GM12875 (cell line): ENCODE measurements around the gene PAPPA.

Experiments
- H3K4me3 ChIP-seq: one replicate; pipeline ENCODE4 v1.5.1; 2011; ENCODE audit warnings: low read depth, low read length, control low read depth
- CTCF ChIP-seq: IDR thresholded peaks from 2 replicates; pipeline ENCODE4 v1.5.1; 2011; ENCODE audit warnings: low read depth, mild to moderate bottlenecking, control low read depth, inconsistent platforms, low read length, moderate library complexity, borderline replicate concordance; ENCODE audit not compliant: insufficient read depth

The PAPPA gene

DNA sequence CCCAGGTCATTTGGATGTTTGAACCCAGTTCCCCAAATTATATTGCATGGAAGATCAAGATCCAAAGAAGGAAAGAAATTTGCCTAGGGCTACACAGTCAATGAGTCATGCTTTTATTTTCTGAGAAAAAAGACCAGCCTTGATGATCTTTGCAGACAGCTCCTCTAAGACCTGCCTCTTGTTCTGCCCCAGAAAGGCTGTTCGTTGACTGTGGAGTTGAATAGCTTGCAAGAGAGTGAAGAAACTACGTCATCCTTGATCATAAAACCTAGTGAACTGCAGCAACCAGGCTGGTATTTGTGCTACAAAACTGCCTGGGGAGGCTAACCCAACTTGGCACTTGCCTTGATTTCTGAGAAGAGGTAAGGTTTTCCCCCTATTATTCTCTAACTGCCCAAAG, 263.9 kb downstream of the PAPPA start:
- no peak overlapping the region for H3K4me3 ChIP-seq
- TF ChIP-seq CTCF: no peak

DNA sequence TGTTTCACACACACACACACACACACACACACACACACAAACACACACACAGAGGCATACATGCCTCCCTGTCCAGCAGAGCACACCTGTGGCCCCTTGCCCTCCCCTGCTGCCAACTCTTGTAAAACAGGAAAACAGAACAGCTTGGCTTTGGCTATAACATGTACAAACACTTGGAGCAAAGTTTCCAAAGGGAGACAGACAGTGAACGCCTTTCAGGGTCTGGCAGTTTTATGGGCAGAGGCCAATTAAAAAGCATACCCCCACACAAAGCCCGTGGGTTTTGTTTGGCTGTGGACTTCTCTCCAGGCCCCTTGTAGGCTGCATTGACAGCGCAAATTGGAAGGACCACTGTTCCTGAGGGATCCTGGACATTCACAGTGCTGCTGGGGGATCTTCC, 265.6 kb downstream of the PAPPA start:
- no peak overlapping the region for H3K4me3 ChIP-seq
- TF ChIP-seq CTCF: no peak

DNA sequence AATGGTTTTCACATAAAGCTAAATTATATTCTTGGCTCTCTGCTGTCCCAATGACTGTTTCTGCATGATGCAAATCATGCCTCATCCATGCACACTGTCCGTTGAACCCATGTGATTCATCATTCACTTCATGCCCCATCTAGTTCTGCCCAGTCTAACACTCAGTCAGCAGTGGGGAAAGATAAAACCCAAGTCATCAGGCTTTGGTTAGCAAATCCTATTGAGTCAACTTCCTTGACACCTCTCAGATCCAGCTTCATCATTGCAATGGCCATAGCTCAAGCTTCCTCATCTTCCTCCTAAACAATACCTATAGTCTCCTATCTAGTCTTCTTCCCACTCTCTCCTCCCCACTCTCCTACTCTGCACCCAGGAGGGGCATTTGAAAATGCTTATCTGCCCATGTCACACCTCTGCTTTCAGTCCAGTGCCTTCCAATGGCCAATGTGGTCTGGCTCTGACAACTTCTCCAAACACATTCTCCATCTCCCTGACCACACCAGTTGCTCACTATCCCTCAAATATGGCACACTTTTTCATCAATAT, 267.5 kb downstream of the PAPPA start:
- H3K4me3 ChIP-seq: no peak overlapping the region
- TF ChIP-seq CTCF: no peak

GRCh38 chr9:116422119-116422979, 268.8 kb downstream of the PAPPA start:
- no peak for TF ChIP-seq CTCF
- no peak overlapping the region for H3K4me3 ChIP-seq

GRCh38 chr9:116423149-116423548, 269.6 kb downstream of the PAPPA start:
- H3K4me3 ChIP-seq: no peak overlapping the region
- no peak for TF ChIP-seq CTCF

DNA sequence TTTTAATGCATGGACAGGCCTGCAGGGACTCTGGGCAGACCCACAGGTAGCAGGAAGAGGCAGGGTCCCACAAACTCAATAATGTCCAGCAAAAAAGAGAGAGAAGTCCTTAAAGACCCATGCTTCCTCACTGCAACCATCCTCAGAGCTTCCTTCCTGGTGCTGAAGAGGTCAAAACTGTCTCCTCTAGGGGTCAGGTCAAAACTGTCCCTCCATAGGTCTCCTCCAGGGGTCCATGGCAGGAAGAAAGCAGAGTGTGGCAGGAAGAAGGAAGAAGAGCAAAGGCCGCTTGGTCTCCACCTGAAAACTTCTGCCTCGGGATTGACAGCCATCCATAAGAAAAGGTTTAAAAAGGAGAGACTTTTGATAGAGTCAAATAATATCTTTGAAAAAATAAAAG, 271.7 kb downstream of the PAPPA start:
- TF ChIP-seq CTCF: no peak
- H3K4me3 ChIP-seq: no peak overlapping the region

DNA sequence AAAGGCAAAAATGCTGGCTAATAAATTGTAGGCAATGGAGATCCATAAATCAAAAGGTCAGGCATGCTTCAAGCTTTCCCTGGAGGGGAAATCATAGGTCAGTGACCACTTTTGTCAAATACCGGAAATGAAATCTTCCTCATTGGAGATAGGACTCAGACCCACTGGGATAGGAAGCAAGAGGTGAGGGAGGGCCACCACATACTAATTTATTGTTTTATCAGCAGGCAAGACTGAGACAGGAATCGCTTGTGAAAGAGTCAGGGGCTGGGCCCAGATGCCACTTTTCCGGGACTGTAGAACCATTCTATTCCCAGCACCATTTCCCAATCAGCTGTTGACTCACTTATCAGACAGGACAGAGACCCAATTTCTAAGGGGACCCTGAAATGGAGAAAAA, 277.3 kb downstream of the PAPPA start:
- no peak for TF ChIP-seq CTCF
- H3K4me3 ChIP-seq: no peak overlapping the region
